H9 (cell line): ENCODE results near the gene GMCL1. TPM values are rescaled to one million over a fixed set of nuclear protein-coding genes. Genes with fewer than 3 reads are reported as not detected.

ENCODE experiments used
- DNase-seq: peaks from one replicate; pipeline ENCODE4 v3.0.0-alpha.2; 2017
- H2AFZ ChIP-seq: one replicate; pipeline ENCODE4 v1.6.1; 2013; ENCODE audit warnings: mild to moderate bottlenecking, low read length, control low read depth, moderate library complexity
- H2AK5ac ChIP-seq: 2 replicates; pipeline ENCODE4 v1.6.1; 2013; ENCODE audit warnings: low read length, control low read depth, mixed read lengths; ENCODE audit not compliant: insufficient read length
- H2BK120ac ChIP-seq: one replicate; pipeline ENCODE4 v1.6.1; 2013; ENCODE audit warnings: low read depth, mild to moderate bottlenecking, low read length, control low read depth, inconsistent platforms; ENCODE audit not compliant: poor library complexity, severe bottlenecking
- H2BK12ac ChIP-seq: 2 replicates; pipeline ENCODE4 v1.6.1; 2013; ENCODE audit warnings: low read length, control low read depth, mixed read lengths, low read depth; ENCODE audit not compliant: insufficient read length
- H2BK15ac ChIP-seq: 2 replicates; pipeline ENCODE4 v1.6.1; 2013; ENCODE audit warnings: low read depth, low read length, control low read depth
- H2BK20ac ChIP-seq: one replicate; pipeline ENCODE4 v1.6.1; 2013; ENCODE audit warnings: low read depth, mild to moderate bottlenecking, low read length, control low read depth, inconsistent platforms; ENCODE audit not compliant: poor library complexity, severe bottlenecking
- H2BK5ac ChIP-seq: 2 replicates; pipeline ENCODE4 v1.6.1; 2013; ENCODE audit warnings: low read length, control low read depth, mixed read lengths; ENCODE audit not compliant: insufficient read length
- H3K14ac ChIP-seq: 2 replicates; pipeline ENCODE4 v1.6.1; 2013; ENCODE audit warnings: low read length, control low read depth; ENCODE audit not compliant: insufficient read depth
- H3K18ac ChIP-seq: 2 replicates; pipeline ENCODE4 v1.6.1; 2013; ENCODE audit warnings: low read depth, mild to moderate bottlenecking, mixed read lengths, low read length, control low read depth; ENCODE audit not compliant: insufficient read length
- H3K23ac ChIP-seq: 2 replicates; pipeline ENCODE4 v1.6.1; 2013; ENCODE audit warnings: low read length, control low read depth, mixed read lengths, low read depth; ENCODE audit not compliant: insufficient read length
- H3K23me2 ChIP-seq: 2 replicates; pipeline ENCODE4 v1.6.1; 2013; ENCODE audit warnings: low read depth, mild to moderate bottlenecking, mixed read lengths, low read length, control low read depth; ENCODE audit not compliant: insufficient read length, poor library complexity, severe bottlenecking
- H3K27ac ChIP-seq: 2 replicates; pipeline ENCODE4 v1.5.1; 2013; ENCODE audit warnings: low read length, control low read depth, mixed read lengths, low read depth; ENCODE audit not compliant: insufficient read length
- H3K27me3 ChIP-seq: 2 replicates; pipeline ENCODE4 v1.6.1; 2013; ENCODE audit warnings: low read length, control low read depth, inconsistent platforms; ENCODE audit not compliant: insufficient read depth
- H3K4ac ChIP-seq: 2 replicates; pipeline ENCODE4 v1.6.1; 2013; ENCODE audit warnings: low read depth, mild to moderate bottlenecking, control low read depth, inconsistent platforms, low read length, moderate library complexity
- H3K4me1 ChIP-seq: 2 replicates; pipeline ENCODE4 v1.6.1; 2013; ENCODE audit warnings: low read length, control low read depth, inconsistent platforms; ENCODE audit not compliant: insufficient read depth
- H3K4me2 ChIP-seq: 2 replicates; pipeline ENCODE4 v1.6.1; 2013; ENCODE audit warnings: low read length, control low read depth, mixed read lengths; ENCODE audit not compliant: insufficient read length, insufficient read depth
- H3K56ac ChIP-seq: 2 replicates; pipeline ENCODE4 v1.6.1; 2013; ENCODE audit warnings: low read depth, mild to moderate bottlenecking, mixed read lengths, low read length, control low read depth; ENCODE audit not compliant: insufficient read length
- H3K79me1 ChIP-seq: 2 replicates; pipeline ENCODE4 v1.6.1; 2013; ENCODE audit warnings: low read depth, mild to moderate bottlenecking, moderate library complexity, low read length, control low read depth, inconsistent platforms; ENCODE audit not compliant: insufficient read depth, poor library complexity, severe bottlenecking
- H3K79me2 ChIP-seq: 2 replicates; pipeline ENCODE4 v1.6.1; 2013; ENCODE audit warnings: low read length, control low read depth, inconsistent platforms; ENCODE audit not compliant: insufficient read depth
- H3K9ac ChIP-seq: 2 replicates; pipeline ENCODE4 v1.6.1; 2013; ENCODE audit warnings: low read length, control low read depth, mixed read lengths; ENCODE audit not compliant: insufficient read length; ENCODE audit errors: extremely low read depth
- H3K9me3 ChIP-seq: one replicate; pipeline ENCODE4 v1.6.1; 2013; ENCODE audit warnings: low read depth, low read length, inconsistent platforms; ENCODE audit not compliant: control insufficient read depth
- H3T11ph ChIP-seq: one replicate; pipeline ENCODE4 v1.6.1; 2013; ENCODE audit warnings: mild to moderate bottlenecking, low read length, control low read depth, inconsistent platforms
- H4K20me1 ChIP-seq: one replicate; pipeline ENCODE4 v1.6.1; 2013; ENCODE audit not compliant: control insufficient read depth, insufficient read length, insufficient read depth
- H4K5ac ChIP-seq: 2 replicates; pipeline ENCODE4 v1.6.1; 2013; ENCODE audit warnings: low read depth, mild to moderate bottlenecking, mixed read lengths, low read length, control low read depth; ENCODE audit not compliant: insufficient read length
- H4K8ac ChIP-seq: replicated peaks from 2 replicates; pipeline ENCODE4 v1.6.1; 2013; ENCODE audit warnings: low read length, control low read depth, mixed read lengths, low read depth; ENCODE audit not compliant: insufficient read length
- H4K91ac ChIP-seq: 2 replicates; pipeline ENCODE4 v1.6.1; 2013; ENCODE audit warnings: low read depth, mild to moderate bottlenecking, moderate library complexity, mixed read lengths, low read length, control low read depth; ENCODE audit not compliant: insufficient read length
- H3K27ac Mint-ChIP-seq, 3 experiments: 2 replicates in 2 of 3; 3 replicates in 1 of 3; pipeline ENCODE4 v1.8.0; 2020 to 2021; ENCODE audit warnings: mixed read lengths in 3 of 3, mild to moderate bottlenecking in 1 of 3, moderate library complexity in 1 of 3
- H3K27me3 Mint-ChIP-seq: 2 replicates; pipeline ENCODE4 v1.8.0; 2021; ENCODE audit warnings: low read depth, mild to moderate bottlenecking, moderate library complexity, mixed read lengths
- H3K36me3 Mint-ChIP-seq, 3 experiments: 2 replicates in 2 of 3; 3 replicates in 1 of 3; pipeline ENCODE4 v1.8.0; 2020 to 2021; ENCODE audit warnings: low read depth in 3 of 3, mixed read lengths in 3 of 3; ENCODE audit not compliant: insufficient read depth in 1 of 3
- H3K4me1 Mint-ChIP-seq, 2 experiments: 2 replicates each; pipeline ENCODE4 v1.8.0; 2020; ENCODE audit warnings: mixed read lengths in 2 of 2
- H3K4me3 Mint-ChIP-seq, 2 experiments: 2 replicates in 1 of 2; 3 replicates in 1 of 2; pipeline ENCODE4 v1.8.0; 2020 to 2021; ENCODE audit warnings: mild to moderate bottlenecking in 2 of 2, mixed read lengths in 2 of 2, moderate library complexity in 1 of 2
- H3K9me3 Mint-ChIP-seq, 2 experiments: 2 replicates in 1 of 2; 3 replicates in 1 of 2; pipeline ENCODE4 v1.8.0; 2020; ENCODE audit warnings: mild to moderate bottlenecking in 2 of 2, mixed read lengths in 2 of 2, moderate library complexity in 1 of 2
- CTCF ChIP-seq: fragments of 200-600 bp; sonication (generic); conservative IDR thresholded peaks from 3 replicates; pipeline ENCODE4 v1.8.0; 2021; ENCODE audit warnings: antibody characterized with exemption, mild to moderate bottlenecking
- WGBS: extraction: QIAGEN DNeasy Blood & Tissue Kit; methylation state at CpG from one replicate; pipeline ENCODE4 v1.1.7; 2013; ENCODE audit warnings: missing lambda C conversion rate, low lambda C conversion rate, mixed read lengths; ENCODE audit not compliant: insufficient read length; ENCODE audit errors: extremely low coverage; 5-methylcytosine and 5-hydroxymethylcytosine counted together
- total RNA-seq: library from RNA; stranded (reverse); gene quantifications from 2 replicates; pipeline ENCODE4 v1.2.1, GENCODE V29; 2021

Gene GMCL1
- total RNA-seq, 1 experiment from 2014 or later: 18.6 TPM

GRCh38 chr2:69811591-69811990 is 17.9 kb upstream of the GMCL1 start:
- H2AK5ac ChIP-seq: no peak overlapping the region
- no peak overlapping the region for H3K4ac ChIP-seq
- H2BK15ac ChIP-seq: no peak overlapping the region
- H3K18ac ChIP-seq: no peak overlapping the region
- H2BK5ac ChIP-seq: no peak overlapping the region
- no peak overlapping the region for H3K27ac ChIP-seq
- TF ChIP-seq CTCF: no peak
- H3K9ac ChIP-seq: no peak overlapping the region
- H3K27ac Mint-ChIP-seq: no peak overlapping the region
- peaks cover 9 to 10% of the 10 kb centered on the region in 2 experiments for H3K4me1 Mint-ChIP-seq
- H4K20me1 ChIP-seq: no peaks in the 10 kb centered on the region
- no peaks in the 10 kb centered on the region for H3K27me3 ChIP-seq
- no peaks in the 10 kb centered on the region for H3K79me2 ChIP-seq
- no peak overlapping the region for H4K91ac ChIP-seq
- no peak overlapping the region for H2AFZ ChIP-seq
- no peak overlapping the region for H3K14ac ChIP-seq
- no peak for DNase-seq
- no peaks in the 10 kb centered on the region for H3K79me1 ChIP-seq
- H3K9me3 ChIP-seq: no peaks in the 10 kb centered on the region
- no peak overlapping the region for H3K4me2 ChIP-seq
- H3T11ph ChIP-seq: no peak overlapping the region
- H3K56ac ChIP-seq: no peak overlapping the region
- H3K4me3 Mint-ChIP-seq: no peak overlapping the region
- no peak overlapping the region for H4K5ac ChIP-seq
- H2BK20ac ChIP-seq: no peak overlapping the region
- H3K9me3 Mint-ChIP-seq: no peaks in the 10 kb centered on the region
- no peak overlapping the region for H3K23ac ChIP-seq
- H3K27me3 Mint-ChIP-seq: no peaks in the 10 kb centered on the region
- no peak overlapping the region for H4K8ac ChIP-seq
- H3K4me1 ChIP-seq: no peaks in the 10 kb centered on the region
- H2BK12ac ChIP-seq: no peak overlapping the region
- no peaks in the 10 kb centered on the region for H3K36me3 Mint-ChIP-seq
- no CpG with 5 or more reads among the region's 3 CpGs for WGBS
- H3K23me2 ChIP-seq: no peaks in the 10 kb centered on the region
- H2BK120ac ChIP-seq: no peak overlapping the region
